Cerebellar cortex (tissue), 1 donor: ENCODE data around the gene SDR42E1.
A peak's percentile ranks its signal among the peaks of the same experiment; 100 is the strongest.
"Not testable (repeated sequence)": the region's sequence is repeated elsewhere in the genome, so short reads cannot be mapped to it uniquely, and the experiment has no call there.

Source experiments
- DNase-seq: peaks from one replicate; pipeline ENCODE4 v3.0.0-alpha.2; 2015; ENCODE audit warnings: low spot score

SDR42E1 gene

GRCh38 chr16:82005027-82005830 lies 6.0 kb downstream of the SDR42E1 start:
- DNase-seq: no peak

DNA sequence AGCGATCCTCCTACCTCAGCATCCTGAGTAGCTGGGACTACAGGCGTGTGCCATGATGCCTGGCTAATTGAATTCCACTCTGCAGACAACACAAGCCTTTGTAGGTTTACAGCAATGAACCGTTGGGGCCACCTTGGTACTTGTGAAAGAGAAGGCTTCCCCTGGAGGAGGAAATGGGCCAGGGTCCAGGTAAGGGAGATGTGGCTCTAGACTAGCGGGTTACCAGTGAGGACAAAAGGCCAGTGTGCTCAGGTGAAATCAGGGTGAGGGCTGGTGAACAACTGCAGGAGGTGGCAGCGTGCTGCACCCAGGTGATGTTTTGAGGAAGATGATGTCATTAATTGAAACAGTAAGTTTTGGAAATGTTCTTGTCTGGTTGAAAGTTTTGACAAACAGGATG lies 6.7 kb downstream of the SDR42E1 start:
- no peak for DNase-seq

DNA sequence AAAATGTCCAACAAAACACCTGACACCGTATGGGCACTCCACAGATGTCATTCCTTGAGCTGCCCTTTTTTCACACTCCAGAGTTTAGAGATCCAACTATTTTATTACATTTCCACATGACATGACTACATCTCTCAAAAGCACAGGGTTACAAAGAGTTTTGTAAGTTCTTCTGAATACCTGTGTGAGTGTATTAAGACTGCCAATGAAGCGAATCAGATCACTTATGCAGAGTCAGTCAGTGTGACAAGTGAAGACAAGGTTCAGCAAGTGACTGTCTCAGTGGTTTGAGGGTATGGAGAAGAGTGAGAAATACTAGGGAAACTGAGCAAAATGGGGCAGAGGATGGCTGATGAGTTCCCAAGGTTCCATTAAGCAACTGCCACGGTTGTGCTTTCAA lies 8.4 kb downstream of the SDR42E1 start:
- DNase-seq: no peak

- DNase-seq: no peak
Observed at GRCh38 chr16:81997738-81998137, 13.5 kb downstream of the SDR42E1 start.

GRCh38 chr16:81996664-81997509 lies 14.4 kb downstream of the SDR42E1 start:
- DNase-seq: peak; percentile 13

GRCh38 chr16:81995651-81996050 lies 15.6 kb downstream of the SDR42E1 start:
- no peak for DNase-seq

- no peak for DNase-seq
Observed at GRCh38 chr16:81994485-81994884, 16.8 kb downstream of the SDR42E1 start.

GRCh38 chr16:81992859-81993258 lies 18.4 kb downstream of the SDR42E1 start:
- DNase-seq: no peak

DNA sequence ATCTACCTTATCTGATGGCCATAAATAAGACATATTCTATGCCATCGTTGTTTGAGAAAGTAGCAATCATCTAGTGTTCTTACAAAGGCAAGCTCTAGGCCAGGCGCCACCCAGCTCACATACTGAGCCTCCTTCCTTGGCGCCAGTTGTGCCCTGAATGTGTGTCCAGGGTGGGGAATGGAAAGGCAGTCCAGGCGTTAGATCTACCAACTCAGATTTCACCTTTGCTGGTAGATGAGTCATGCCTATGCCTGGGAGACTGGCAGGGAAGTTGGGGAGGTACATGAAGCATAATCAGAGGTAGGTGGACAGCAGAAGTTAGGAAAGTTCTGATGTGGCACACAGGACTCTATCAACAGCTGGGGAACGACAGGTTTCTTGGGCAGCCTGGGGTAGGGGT lies 23.6 kb downstream of the SDR42E1 start:
- DNase-seq: no peak

- no peak for DNase-seq
Observed at GRCh38 chr16:81987121-81987520, 24.1 kb downstream of the SDR42E1 start.

GRCh38 chr16:81977335-81977942 lies 33.8 kb downstream of the SDR42E1 start:
- DNase-seq: not testable (repeated sequence)

GRCh38 chr16:81975637-81976036 lies 35.6 kb downstream of the SDR42E1 start:
- no peak for DNase-seq

- DNase-seq: no peak
Observed at GRCh38 chr16:81973737-81974136, 37.5 kb downstream of the SDR42E1 start.

- DNase-seq: no peak
Observed at GRCh38 chr16:81971853-81972252, 39.4 kb downstream of the SDR42E1 start.

DNA sequence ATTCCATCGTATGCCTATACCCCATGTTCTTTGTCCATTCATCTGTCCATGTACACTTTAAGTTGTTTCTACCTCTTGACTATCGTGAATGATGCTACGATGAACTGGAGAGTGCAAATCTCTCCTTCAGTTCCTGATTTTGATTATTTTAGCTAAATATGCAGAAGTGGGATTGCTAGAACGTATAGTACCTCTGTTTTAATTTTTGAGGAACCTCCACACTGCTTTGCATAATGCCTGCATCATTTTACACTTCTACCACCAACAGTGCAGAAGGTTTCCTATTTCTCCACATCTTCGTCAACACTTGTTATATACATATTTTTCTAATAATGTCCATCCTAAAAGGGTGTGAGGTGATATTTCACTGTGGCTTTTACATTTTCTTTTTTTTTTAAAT lies 43.9 kb downstream of the SDR42E1 start:
- DNase-seq: no peak

- no peak for DNase-seq
Observed at GRCh38 chr16:81964808-81965207, 46.5 kb downstream of the SDR42E1 start.

DNA sequence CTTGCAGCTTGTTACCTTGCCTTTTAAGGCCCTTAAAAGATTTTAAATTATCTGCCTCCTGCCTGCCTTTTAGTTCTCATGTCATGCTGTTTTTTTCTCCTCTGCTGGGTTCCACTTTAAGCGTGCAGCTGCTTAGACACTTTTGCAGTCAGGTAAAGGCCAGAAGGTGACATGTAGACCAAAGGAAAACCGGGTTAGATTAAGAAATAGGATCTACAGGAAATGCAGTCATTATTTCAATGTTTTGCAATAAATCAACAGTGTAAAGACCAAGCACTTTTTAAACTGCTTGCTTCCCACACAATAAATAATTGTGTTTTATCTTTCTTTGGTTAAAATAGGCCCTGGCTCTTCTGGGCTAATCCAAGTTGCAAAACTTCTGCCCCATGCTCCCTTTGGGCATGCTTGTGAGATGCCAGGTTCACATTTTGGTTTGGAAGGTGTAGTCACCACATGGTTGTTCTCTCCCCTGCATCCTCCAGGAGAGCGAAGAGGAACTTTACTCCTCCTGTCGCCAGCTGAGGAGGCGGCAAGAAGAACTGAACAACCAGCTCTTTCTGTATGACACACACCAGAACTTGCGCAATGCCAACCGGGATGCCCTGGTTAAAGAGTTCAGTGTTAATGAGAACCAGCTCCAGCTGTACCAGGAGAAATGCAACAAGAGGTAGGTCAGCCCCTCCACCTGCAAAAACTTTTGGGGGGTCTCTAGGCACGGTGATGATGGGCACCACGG lies 54.9 kb downstream of the SDR42E1 start:
- no peak for DNase-seq

DNA sequence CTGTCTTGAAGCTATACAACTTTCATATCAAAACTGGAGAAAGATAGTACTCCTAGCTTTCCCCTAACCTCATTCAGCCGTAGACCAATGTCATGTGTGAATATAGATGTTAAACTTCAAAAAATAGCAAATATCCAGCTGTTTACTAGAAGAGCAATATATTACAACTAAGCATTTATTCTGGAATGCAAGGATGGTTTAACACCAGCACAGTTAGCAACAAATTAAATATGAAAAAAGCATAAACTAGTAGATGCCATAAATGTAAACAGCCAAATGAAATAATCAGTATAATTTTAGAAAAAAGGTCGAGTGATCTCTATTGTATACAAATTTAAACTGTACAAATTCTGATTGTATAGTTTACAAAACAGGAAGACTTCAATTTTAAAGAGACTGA lies 59.7 kb downstream of the SDR42E1 start:
- no peak for DNase-seq

DNA sequence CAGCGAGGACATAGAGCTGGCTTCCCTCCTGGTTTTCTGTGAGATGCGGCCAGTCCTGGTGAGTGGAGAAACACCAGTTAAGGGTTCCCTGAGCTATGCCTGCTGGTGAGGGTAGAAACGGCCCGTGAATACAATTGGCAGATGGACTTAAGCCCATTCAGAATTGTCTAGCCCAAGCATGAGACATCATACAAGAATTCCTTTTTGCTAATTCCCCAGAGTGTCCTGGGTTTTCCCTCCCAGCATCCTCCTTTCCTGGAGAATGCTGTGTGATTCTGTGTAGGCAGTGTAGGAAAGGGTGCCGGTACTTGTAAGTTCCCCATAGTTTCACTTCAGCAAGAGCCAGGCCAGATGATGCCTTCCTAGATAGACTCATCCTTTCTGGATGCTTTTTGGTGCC lies 65.1 kb downstream of the SDR42E1 start:
- no peak for DNase-seq

GRCh38 chr16:81945665-81946064 lies 65.6 kb downstream of the SDR42E1 start:
- no peak for DNase-seq

- no peak for DNase-seq
Observed at GRCh38 chr16:81942007-81942601, 69.2 kb downstream of the SDR42E1 start.
